ENCODE data around the gene CCDC185. TPM values are rescaled to one million over a fixed set of nuclear protein-coding genes. Genes with fewer than 3 reads are reported as not detected.

CCDC185 gene
- polyA plus RNA-seq, 1 experiment: not detected

DNA sequence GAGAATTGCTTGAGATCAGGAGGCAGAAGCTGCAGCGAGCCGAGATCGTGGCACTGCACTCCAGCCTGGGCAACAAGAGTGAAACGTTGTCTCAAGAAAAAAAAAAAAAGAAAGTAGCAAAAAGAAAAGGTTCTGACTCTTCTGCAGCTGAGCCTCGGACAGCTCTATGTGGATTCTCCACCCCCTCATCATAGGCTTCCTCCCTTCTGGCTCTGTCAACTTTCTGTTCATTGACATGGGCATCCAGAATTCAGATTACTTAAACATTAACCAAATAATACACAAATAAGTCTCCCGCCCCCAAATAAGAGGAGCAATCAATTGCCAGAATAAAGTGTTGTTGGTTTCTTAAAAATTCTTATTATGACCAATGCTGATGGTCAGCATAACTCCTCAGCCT lies 39.3 kb upstream of the CCDC185 start:
- Histone ChIP-seq H3K4me3 (ENCODE audit: low read depth, low read length) (no peak overlapping the region), H3K27me3 (ENCODE audit: control insufficient read depth, insufficient read depth, low read length) (peaks cover 55% of the 10 kb centered on the region), H3K27ac (ENCODE audit: low read depth, low read length) (no peak overlapping the region), H3K9me3 (ENCODE audit: control insufficient read depth, insufficient read depth, low read length) (no peaks in the 10 kb centered on the region)
- DNase-seq (ENCODE audit: low read depth, low spot score): no peak
- TF ChIP-seq, protein P1, sequence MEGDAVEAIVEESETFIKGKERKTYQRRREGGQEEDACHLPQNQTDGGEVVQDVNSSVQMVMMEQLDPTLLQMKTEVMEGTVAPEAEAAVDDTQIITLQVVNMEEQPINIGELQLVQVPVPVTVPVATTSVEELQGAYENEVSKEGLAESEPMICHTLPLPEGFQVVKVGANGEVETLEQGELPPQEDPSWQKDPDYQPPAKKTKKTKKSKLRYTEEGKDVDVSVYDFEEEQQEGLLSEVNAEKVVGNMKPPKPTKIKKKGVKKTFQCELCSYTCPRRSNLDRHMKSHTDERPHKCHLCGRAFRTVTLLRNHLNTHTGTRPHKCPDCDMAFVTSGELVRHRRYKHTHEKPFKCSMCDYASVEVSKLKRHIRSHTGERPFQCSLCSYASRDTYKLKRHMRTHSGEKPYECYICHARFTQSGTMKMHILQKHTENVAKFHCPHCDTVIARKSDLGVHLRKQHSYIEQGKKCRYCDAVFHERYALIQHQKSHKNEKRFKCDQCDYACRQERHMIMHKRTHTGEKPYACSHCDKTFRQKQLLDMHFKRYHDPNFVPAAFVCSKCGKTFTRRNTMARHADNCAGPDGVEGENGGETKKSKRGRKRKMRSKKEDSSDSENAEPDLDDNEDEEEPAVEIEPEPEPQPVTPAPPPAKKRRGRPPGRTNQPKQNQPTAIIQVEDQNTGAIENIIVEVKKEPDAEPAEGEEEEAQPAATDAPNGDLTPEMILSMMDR (IDR thresholded peaks at IDR 0.05; ENCODE audit: low read depth, low read length): no peak
- CTCF ChIA-PET: no interaction called here
- POLR2A ChIA-PET: no interaction called here

DNA sequence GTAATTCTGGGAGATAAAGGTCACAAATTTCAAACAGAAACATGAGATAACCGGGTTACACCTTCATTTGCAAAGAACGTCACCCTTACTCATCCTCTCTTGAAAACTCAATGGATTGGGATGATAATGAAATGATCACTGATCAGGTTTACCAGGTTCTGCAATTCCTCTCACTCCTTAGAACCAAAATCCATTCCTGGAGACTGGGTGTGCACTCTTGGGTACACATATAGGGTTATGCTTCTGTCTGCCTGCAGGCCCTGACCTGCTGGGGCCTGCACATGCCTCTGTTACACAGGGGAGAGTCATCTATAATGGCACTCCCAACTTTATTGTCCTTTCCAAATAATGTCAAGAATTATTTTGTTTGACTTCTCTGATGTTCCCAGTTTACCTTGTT lies 37.5 kb upstream of the CCDC185 start:
- H3K27ac ChIP-seq (ENCODE audit: low read depth, low read length): no peak overlapping the region
- CTCF ChIA-PET: interaction anchor here (0.7 kb wide), 1 partner anchor 176 kb away, joined by 3 read pairs; no protein-coding TSS in a partner anchor
- POLR2A ChIA-PET: no interaction called here
- peaks cover 61% of the 10 kb centered on the region for H3K27me3 ChIP-seq (ENCODE audit: control insufficient read depth, insufficient read depth, low read length)
- TF ChIP-seq, protein P1 (IDR thresholded peaks at IDR 0.05; ENCODE audit: low read depth, low read length): no peak
- no peaks in the 10 kb centered on the region for H3K9me3 ChIP-seq (ENCODE audit: control insufficient read depth, insufficient read depth, low read length)
- DNase-seq (ENCODE audit: low read depth, low spot score): no peak
- H3K4me3 ChIP-seq (ENCODE audit: low read depth, low read length): no peak overlapping the region

DNA sequence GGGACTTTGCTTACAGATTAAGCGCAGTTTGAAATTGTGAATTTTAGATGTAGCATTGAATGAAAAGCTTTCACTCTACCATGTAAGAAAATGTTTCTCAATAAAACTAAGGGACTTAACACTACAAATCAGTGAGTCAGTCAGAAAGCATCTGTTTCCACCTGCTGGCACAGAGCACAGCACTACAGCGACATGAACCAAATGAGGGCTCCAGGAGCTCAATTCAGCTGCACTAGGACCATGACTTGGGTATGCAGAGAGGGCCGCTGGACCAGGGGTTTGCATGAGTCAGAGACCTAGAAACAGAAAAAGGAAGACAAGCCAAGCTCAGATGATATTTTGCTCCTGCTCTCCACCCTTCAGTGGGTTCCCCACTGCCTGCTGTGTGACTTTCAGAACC lies 34.4 kb upstream of the CCDC185 start:
- TF ChIP-seq, protein P1 (IDR thresholded peaks at IDR 0.05; ENCODE audit: low read depth, low read length): no peak
- ChIA-PET CTCF (no interaction called here), POLR2A (no interaction called here)
- Histone ChIP-seq H3K27ac (ENCODE audit: low read depth, low read length) (no peak overlapping the region), H3K9me3 (ENCODE audit: control insufficient read depth, insufficient read depth, low read length) (no peaks in the 10 kb centered on the region; the same call in 1 of the 2 replicates), H3K4me3 (ENCODE audit: low read depth, low read length) (no peak overlapping the region), H3K27me3 (ENCODE audit: control insufficient read depth, insufficient read depth, low read length) (peaks cover 65% of the 10 kb centered on the region)
- no peak for DNase-seq (ENCODE audit: low read depth, low spot score)

DNA sequence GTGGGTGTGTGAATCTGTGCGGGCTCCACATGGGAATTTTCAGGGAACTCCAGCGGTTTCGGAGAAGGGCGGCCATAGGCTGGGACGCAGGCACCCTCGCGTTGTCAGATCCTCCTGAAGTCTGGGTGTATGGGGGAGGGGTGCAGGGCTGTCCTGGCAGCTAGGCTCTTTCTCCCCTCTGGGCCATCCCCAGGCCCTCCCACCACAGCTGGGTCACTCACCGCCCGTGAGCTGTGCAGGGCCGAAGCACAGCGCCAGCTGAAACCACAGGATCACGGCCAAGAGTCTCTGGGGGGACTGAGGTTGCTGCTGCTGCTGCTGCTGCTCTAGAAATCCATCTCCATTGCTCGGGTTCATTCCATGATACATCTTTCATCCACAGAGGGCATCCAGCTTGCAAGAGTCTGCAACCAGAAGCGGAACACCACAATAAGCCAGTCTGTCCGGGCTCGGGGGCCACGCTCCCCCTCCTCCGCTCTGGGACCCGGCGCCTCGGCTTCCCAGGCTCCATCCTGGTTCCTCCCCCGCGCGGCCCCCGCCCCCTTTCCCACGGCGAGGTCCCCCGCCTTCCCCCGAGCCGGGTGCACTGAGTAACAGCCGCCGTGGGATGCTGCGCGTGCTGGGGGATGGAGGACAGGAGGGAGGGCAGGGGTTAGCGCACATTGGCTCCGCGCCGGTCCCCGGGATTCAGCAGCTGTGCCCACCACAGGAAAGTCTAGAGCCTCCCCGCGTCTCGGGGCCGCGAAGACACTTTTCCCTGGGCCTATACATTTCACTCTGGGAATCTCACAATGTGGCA lies 30.0 kb upstream of the CCDC185 start:
- POLR2A ChIA-PET: interaction anchor here (0.6 to 0.7 kb wide), 2 partner anchors 56 to 237 kb away, joined by 3 to 5 read pairs; no protein-coding TSS in a partner anchor
- Histone ChIP-seq H3K27me3 (ENCODE audit: control insufficient read depth, insufficient read depth, low read length) (peaks cover 59% of the 10 kb centered on the region), H3K4me3 (ENCODE audit: low read depth, low read length) (peak overlapping the region; percentile 40), H3K27ac (ENCODE audit: low read depth, low read length) (no peak overlapping the region), H3K9me3 (ENCODE audit: control insufficient read depth, insufficient read depth, low read length) (no peaks in the 10 kb centered on the region; the same call in 1 of the 2 replicates)
- CTCF ChIA-PET: interaction anchor here (0.9 to 3.9 kb wide), 2 partner anchors 230 to 239 kb away, joined by 3 to 17 read pairs; no protein-coding TSS in a partner anchor
- no peak for DNase-seq (ENCODE audit: low read depth, low spot score)
- TF ChIP-seq, protein P1 (IDR thresholded peaks at IDR 0.05; ENCODE audit: low read depth, low read length): no peak

Measured in AG04450 (cell line).